ENCODE data around the gene OR2A5. TPM values are rescaled to one million over a fixed set of nuclear protein-coding genes. Genes with fewer than 3 reads are reported as not detected.

OR2A5 gene
- total RNA-seq, 1 donor from 2014 or later, result not detected

- Histone ChIP-seq H3K9me3 (no peaks in the 10 kb centered on the region), H3K27ac (no peak overlapping the region), H3K4me3 (no peak overlapping the region), H3K4me1 (no peaks in the 10 kb centered on the region), H3K36me3 (no peaks in the 10 kb centered on the region), H3K27me3 (no peaks in the 10 kb centered on the region)
- no peak for TF ChIP-seq POLR2A (IDR thresholded peaks at IDR 0.05)
- no peak for TF ChIP-seq POLR2AphosphoS5 (IDR thresholded peaks at IDR 0.05; ENCODE audit: insufficient read depth in 1 of 2, low read depth in 1 of 2)
- TF ChIP-seq CTCF (IDR thresholded peaks at IDR 0.05), result no peak
- intact Hi-C loops (cut with DNase I), result no loop called here
- no peak for DNase-seq (ENCODE audit: extremely low spot score in 2 of 2)
Observed at GRCh38 chr7:144090667-144091066, 41.9 kb downstream of the OR2A5 start.

- no peak overlapping the region for H3K4me3 ChIP-seq
- H3K27ac ChIP-seq, result no peak overlapping the region
- no peaks in the 10 kb centered on the region for H3K4me1 ChIP-seq
- TF ChIP-seq POLR2AphosphoS5 (IDR thresholded peaks at IDR 0.05; ENCODE audit: insufficient read depth in 1 of 2, low read depth in 1 of 2) (no peak), CTCF (IDR thresholded peaks at IDR 0.05) (no peak), POLR2A (IDR thresholded peaks at IDR 0.05) (no peak)
- H3K36me3 ChIP-seq, result no peaks in the 10 kb centered on the region
- no peak for DNase-seq (ENCODE audit: extremely low spot score in 2 of 2)
- no peaks in the 10 kb centered on the region for H3K9me3 ChIP-seq
- intact Hi-C loops (cut with DNase I), result no loop called here
- H3K27me3 ChIP-seq, result no peaks in the 10 kb centered on the region
Observed at GRCh38 chr7:144098776-144099175, 50.0 kb downstream of the OR2A5 start.

GRCh38 chr7:144100607-144101006 is 51.9 kb downstream of the OR2A5 start:
- Histone ChIP-seq H3K9me3 (no peaks in the 10 kb centered on the region), H3K27me3 (no peaks in the 10 kb centered on the region), H3K27ac (no peak overlapping the region), H3K4me3 (no peak overlapping the region), H3K36me3 (no peaks in the 10 kb centered on the region), H3K4me1 (no peaks in the 10 kb centered on the region)
- TF ChIP-seq CTCF (IDR thresholded peaks at IDR 0.05) (no peak), POLR2AphosphoS5 (IDR thresholded peaks at IDR 0.05; ENCODE audit: insufficient read depth in 1 of 2, low read depth in 1 of 2) (no peak), POLR2A (IDR thresholded peaks at IDR 0.05) (no peak)
- no peak for DNase-seq (ENCODE audit: extremely low spot score in 2 of 2)
- intact Hi-C loops (cut with DNase I), result no loop called here

GRCh38 chr7:144102041-144102440 is 53.3 kb downstream of the OR2A5 start:
- DNase-seq (ENCODE audit: extremely low spot score in 2 of 2), result no peak
- intact Hi-C loops (cut with DNase I), result no loop called here
- H3K36me3 ChIP-seq, result no peaks in the 10 kb centered on the region
- H3K27me3 ChIP-seq, result no peaks in the 10 kb centered on the region
- H3K4me1 ChIP-seq, result no peaks in the 10 kb centered on the region
- TF ChIP-seq CTCF (IDR thresholded peaks at IDR 0.05) (no peak), POLR2A (IDR thresholded peaks at IDR 0.05) (no peak), POLR2AphosphoS5 (IDR thresholded peaks at IDR 0.05; ENCODE audit: insufficient read depth in 1 of 2, low read depth in 1 of 2) (no peak)
- no peak overlapping the region for H3K27ac ChIP-seq
- H3K4me3 ChIP-seq, result no peak overlapping the region
- no peaks in the 10 kb centered on the region for H3K9me3 ChIP-seq

GRCh38 chr7:144105211-144105610 is 56.5 kb downstream of the OR2A5 start:
- Histone ChIP-seq H3K27ac (no peak overlapping the region), H3K36me3 (no peaks in the 10 kb centered on the region), H3K27me3 (no peaks in the 10 kb centered on the region), H3K9me3 (no peaks in the 10 kb centered on the region), H3K4me1 (no peaks in the 10 kb centered on the region), H3K4me3 (no peak overlapping the region)
- TF ChIP-seq POLR2AphosphoS5 (IDR thresholded peaks at IDR 0.05; ENCODE audit: insufficient read depth in 1 of 2, low read depth in 1 of 2) (no peak), POLR2A (IDR thresholded peaks at IDR 0.05) (no peak), CTCF (IDR thresholded peaks at IDR 0.05) (no peak)
- DNase-seq (ENCODE audit: extremely low spot score in 2 of 2), result no peak
- intact Hi-C loops (cut with DNase I), result no loop called here

Small RNAs within 50 kb of the gene (small RNA-seq; reads per million reads assigned to genes)
- gene OR2A41P, result not detected

Other genes with a start within 250 kb of the OR2A5 start
- 50.1 TPM for gene TCAF1, start 146.8 kb upstream of the OR2A5 start, total RNA-seq
- not detected for gene OR2F2, start 113.7 kb upstream of the OR2A5 start, total RNA-seq
- not detected for gene OR2F1, start 94.1 kb upstream of the OR2A5 start, total RNA-seq
- not detected for gene OR6B1, start 48.6 kb upstream of the OR2A5 start, total RNA-seq
- gene OR2A25, start 20.9 kb downstream of the OR2A5 start, total RNA-seq, result not detected
- gene OR2A12, start 37.3 kb downstream of the OR2A5 start, total RNA-seq, result not detected
- gene OR2A2, start 60.6 kb downstream of the OR2A5 start, total RNA-seq, result not detected
- gene OR2A14, start 74.2 kb downstream of the OR2A5 start, total RNA-seq, result not detected
- 6.6 TPM for gene CTAGE4, start 134.5 kb downstream of the OR2A5 start, total RNA-seq
- gene ARHGEF35, start 146.9 kb downstream of the OR2A5 start, total RNA-seq, result 8.3 TPM
- gene OR2A42, start 190.7 kb downstream of the OR2A5 start, total RNA-seq, result not detected
- 7.4 TPM for gene OR2A7, start 215.8 kb downstream of the OR2A5 start, total RNA-seq
- gene CTAGE8, start 220.3 kb downstream of the OR2A5 start, total RNA-seq, result 0.98 TPM

Measured in vagina (tissue), 2 donors.